Fibroblast of pulmonary artery (primary cell): Measurements from ENCODE around the gene NLK.
"Not testable (repeated sequence)": the region's sequence is repeated elsewhere in the genome, so short reads cannot be mapped to it uniquely, and the experiment has no call there.

Experiments used
- DNase-seq: peaks from one replicate; pipeline ENCODE4 v3.0.0-alpha.2; 2010; ENCODE audit warnings: low read depth
- H3K4me3 ChIP-seq: replicated peaks from 2 replicates; pipeline ENCODE4 v1.5.1; 2011; ENCODE audit warnings: low read depth, mild to moderate bottlenecking, control low read depth, low read length, moderate library complexity
- TF ChIP-seq, protein P1 (sequence below): IDR thresholded peaks from 2 replicates; pipeline ENCODE4 v1.5.1; 2011; ENCODE audit warnings: mild to moderate bottlenecking, control low read depth, low read length, inconsistent platforms; ENCODE audit errors: missing control alignments

The NLK gene

GRCh38 chr17:28199115-28199514 is 156.6 kb downstream of the NLK start:
- DNase-seq, result no peak
- no peak overlapping the region for H3K4me3 ChIP-seq
- TF ChIP-seq, protein P1, sequence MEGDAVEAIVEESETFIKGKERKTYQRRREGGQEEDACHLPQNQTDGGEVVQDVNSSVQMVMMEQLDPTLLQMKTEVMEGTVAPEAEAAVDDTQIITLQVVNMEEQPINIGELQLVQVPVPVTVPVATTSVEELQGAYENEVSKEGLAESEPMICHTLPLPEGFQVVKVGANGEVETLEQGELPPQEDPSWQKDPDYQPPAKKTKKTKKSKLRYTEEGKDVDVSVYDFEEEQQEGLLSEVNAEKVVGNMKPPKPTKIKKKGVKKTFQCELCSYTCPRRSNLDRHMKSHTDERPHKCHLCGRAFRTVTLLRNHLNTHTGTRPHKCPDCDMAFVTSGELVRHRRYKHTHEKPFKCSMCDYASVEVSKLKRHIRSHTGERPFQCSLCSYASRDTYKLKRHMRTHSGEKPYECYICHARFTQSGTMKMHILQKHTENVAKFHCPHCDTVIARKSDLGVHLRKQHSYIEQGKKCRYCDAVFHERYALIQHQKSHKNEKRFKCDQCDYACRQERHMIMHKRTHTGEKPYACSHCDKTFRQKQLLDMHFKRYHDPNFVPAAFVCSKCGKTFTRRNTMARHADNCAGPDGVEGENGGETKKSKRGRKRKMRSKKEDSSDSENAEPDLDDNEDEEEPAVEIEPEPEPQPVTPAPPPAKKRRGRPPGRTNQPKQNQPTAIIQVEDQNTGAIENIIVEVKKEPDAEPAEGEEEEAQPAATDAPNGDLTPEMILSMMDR, result no peak

DNA sequence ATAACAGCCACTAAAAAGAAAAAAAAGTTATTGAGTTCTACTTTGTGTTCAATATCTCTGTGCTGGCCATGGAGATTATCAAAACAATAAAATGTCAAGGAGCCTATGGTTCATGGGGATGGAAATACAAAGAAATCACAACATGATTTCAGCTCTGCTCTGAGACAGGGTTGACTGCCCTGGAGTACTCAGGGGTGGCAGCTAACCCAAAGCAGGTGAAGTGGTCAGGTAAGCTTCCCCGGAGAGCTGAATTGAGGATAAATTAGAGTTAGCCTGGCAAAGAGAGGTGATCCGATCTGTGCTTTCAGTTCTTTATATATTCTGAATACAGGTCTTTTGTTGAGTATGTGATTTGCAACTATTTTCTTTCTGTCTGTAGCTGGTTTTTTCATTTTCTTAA is 157.3 kb downstream of the NLK start:
- H3K4me3 ChIP-seq, result no peak overlapping the region
- DNase-seq, result no peak
- TF ChIP-seq, protein P1, result no peak

- DNase-seq, result no peak
- no peak overlapping the region for H3K4me3 ChIP-seq
- TF ChIP-seq, protein P1, result no peak
Measured at GRCh38 chr17:28201315-28201714, 158.8 kb downstream of the NLK start.

DNA sequence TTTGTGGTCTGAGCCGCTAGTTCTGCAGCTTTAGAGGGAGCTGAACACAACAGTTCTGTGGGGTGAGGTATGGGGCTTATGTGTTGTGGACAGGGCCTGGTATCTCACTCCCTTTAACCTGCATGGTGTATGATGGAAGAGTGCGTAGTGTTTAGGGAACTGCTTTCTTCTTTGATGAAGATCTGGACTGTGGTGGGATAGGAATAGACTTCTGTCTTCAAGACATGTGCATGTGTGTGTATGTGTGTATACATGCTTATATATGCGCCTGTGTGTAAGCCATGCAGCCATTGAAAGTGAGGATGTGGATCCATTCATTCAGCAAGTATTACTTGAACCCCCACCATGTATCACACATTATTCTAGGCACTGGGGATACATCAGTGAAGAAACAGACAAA is 161.8 kb downstream of the NLK start:
- no peak for DNase-seq
- TF ChIP-seq, protein P1, result no peak
- no peak overlapping the region for H3K4me3 ChIP-seq

- DNase-seq, result peak; percentile 17
- TF ChIP-seq, protein P1, result no peak
- H3K4me3 ChIP-seq, result no peak overlapping the region
Measured at GRCh38 chr17:28204751-28205150, 162.3 kb downstream of the NLK start.

DNA sequence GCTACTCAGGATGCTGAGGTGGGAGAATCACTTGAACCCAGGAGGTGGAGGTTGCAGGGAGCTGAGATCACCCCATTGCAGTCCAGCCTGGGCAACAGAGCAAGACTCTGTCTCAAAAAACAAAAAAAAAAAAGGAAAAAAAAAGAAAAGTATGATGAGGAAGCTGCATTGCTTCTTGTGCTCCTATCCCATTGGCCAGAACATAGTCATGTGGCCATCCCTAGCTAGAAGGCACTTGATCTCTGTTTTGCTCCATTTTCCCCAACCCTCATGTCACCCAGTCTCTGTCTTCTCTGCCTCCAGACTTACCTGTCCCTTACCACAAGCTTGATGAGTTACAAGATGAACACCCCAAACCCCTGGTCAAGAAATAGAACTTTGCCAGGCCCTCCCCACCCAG is 163.8 kb downstream of the NLK start:
- no peak overlapping the region for H3K4me3 ChIP-seq
- DNase-seq, result no peak
- TF ChIP-seq, protein P1, result no peak

- TF ChIP-seq, protein P1, result no peak
- DNase-seq, result no peak
- no peak overlapping the region for H3K4me3 ChIP-seq
Measured at GRCh38 chr17:28211811-28212210, 169.3 kb downstream of the NLK start.

- not testable (repeated sequence) for H3K4me3 ChIP-seq, DNase-seq
Measured at GRCh38 chr17:28213578-28213977, 171.1 kb downstream of the NLK start.
